Common myeloid progenitor, CD34-positive (primary cell): ENCODE results near the gene RHOD.

Source experiments
- CTCF ChIA-PET: fragments of 350-600 bp; sonication (Branson Sonifier 250); formaldehyde crosslinking; loops from one replicate; lab custom pipeline; 2021; ENCODE audit warnings: antibody characterized with exemption; lab: Charles Lee
- POLR2A ChIA-PET: fragments of 350-600 bp; sonication (Branson Sonifier 250); formaldehyde crosslinking; loops from one replicate; lab custom pipeline; 2021; ENCODE audit warnings: antibody characterized with exemption; lab: Charles Lee
- DNase-seq, 3 donors: peaks; one replicate each; pipeline versions ENCODE4 v3.0.0 to v3.0.0-alpha.2; 2013
- H3K27ac ChIP-seq, 2 experiments: 1 replicate in 1 of 2; 2 replicates in 1 of 2; pipeline ENCODE4 v1.7.0; 2013; ENCODE audit warnings: inconsistent platforms in 2 of 2, low read length in 2 of 2, mild to moderate bottlenecking in 2 of 2, low read depth in 1 of 2, moderate library complexity in 1 of 2; ENCODE audit not compliant: severe bottlenecking in 2 of 2, insufficient read depth in 1 of 2, poor library complexity in 1 of 2
- H3K27me3 ChIP-seq, 5 experiments: replicated peaks in 2 of 5; 1 replicate in 3 of 5; 2 replicates in 2 of 5; pipeline versions ENCODE4 v1.6.1 to v1.7.0; 2013; ENCODE audit warnings: low read length in 4 of 5, mild to moderate bottlenecking in 2 of 5, moderate library complexity in 2 of 5, inconsistent platforms in 1 of 5; ENCODE audit not compliant: insufficient read depth in 5 of 5, control insufficient read depth in 4 of 5
- H3K36me3 ChIP-seq, 4 experiments: 1 replicate in 2 of 4; 2 replicates in 2 of 4; pipeline versions ENCODE4 v1.6.1 to v1.7.0; 2013; ENCODE audit warnings: low read length in 3 of 4, control low read depth in 1 of 4, mild to moderate bottlenecking in 1 of 4; ENCODE audit not compliant: control insufficient read depth in 4 of 4, insufficient read depth in 4 of 4
- H3K4me1 ChIP-seq, 4 experiments: 1 replicate in 3 of 4; 2 replicates in 1 of 4; pipeline versions ENCODE4 v1.6.1 to v1.7.1; 2013; ENCODE audit warnings: low read length in 3 of 4, mild to moderate bottlenecking in 3 of 4, control low read depth in 1 of 4, inconsistent platforms in 1 of 4, moderate library complexity in 1 of 4; ENCODE audit not compliant: control insufficient read depth in 4 of 4, insufficient read depth in 4 of 4; ENCODE audit errors: control extremely low read depth in 1 of 4
- H3K4me3 ChIP-seq, 7 experiments: 1 replicate in 4 of 7; 2 replicates in 3 of 7; pipeline versions ENCODE4 v1.5.1 to v1.7.0; 2013; ENCODE audit warnings: mild to moderate bottlenecking in 7 of 7, low read length in 6 of 7, moderate library complexity in 6 of 7, inconsistent platforms in 2 of 7, low read depth in 2 of 7, control low read depth in 1 of 7; ENCODE audit not compliant: insufficient read depth in 4 of 7, control insufficient read depth in 1 of 7; ENCODE audit errors: extremely low read depth in 1 of 7
- H3K9me3 ChIP-seq, 5 experiments: 1 replicate in 4 of 5; 2 replicates in 1 of 5; pipeline versions ENCODE4 v1.6.1 to v1.7.1; 2013; ENCODE audit warnings: low read length in 4 of 5, mild to moderate bottlenecking in 2 of 5, inconsistent platforms in 1 of 5, low read depth in 1 of 5, moderate library complexity in 1 of 5; ENCODE audit not compliant: control insufficient read depth in 4 of 5, insufficient read depth in 2 of 5; ENCODE audit errors: control extremely low read depth in 1 of 5
- WGBS: methylation state at CpG from one replicate; pipeline ENCODE4 v1.1.5; 2013; ENCODE audit not compliant: insufficient coverage; 5-methylcytosine and 5-hydroxymethylcytosine counted together

RHOD gene

GRCh38 chr11:67024966-67025365 lies 31.7 kb upstream of the RHOD start:
- peak; percentile 14 to 65 (median 55) for DNase-seq
- ChIA-PET CTCF (interaction anchor here (1.3 to 2.5 kb wide), 3 partner anchors 13 to 32 kb away, joined by 4 to 6 read pairs (median 6); no protein-coding TSS in a partner anchor), POLR2A (no interaction called here)
- Histone ChIP-seq H3K27ac (no peak overlapping the region), H3K9me3 (no peaks in the 10 kb centered on the region), H3K36me3 (no peaks in the 10 kb centered on the region), H3K4me3 (no peak overlapping the region), H3K27me3 (peaks cover 4 to 97% (median 40%) of the 10 kb centered on the region in 5 experiments), H3K4me1 (peaks cover 0 to 28% (median 22%) of the 10 kb centered on the region in 4 experiments)
- WGBS: no CpG with 5 or more reads among the region's 1 CpG

- Histone ChIP-seq H3K9me3 (no peaks in the 10 kb centered on the region), H3K27me3 (peaks cover 6 to 97% (median 44%) of the 10 kb centered on the region in 5 experiments), H3K27ac (no peak overlapping the region), H3K4me1 (peaks cover 0 to 28% (median 22%) of the 10 kb centered on the region in 4 experiments), H3K36me3 (no peaks in the 10 kb centered on the region), H3K4me3 (no peak overlapping the region)
- CTCF ChIA-PET: interaction anchor here (1.0 to 2.5 kb wide), 4 partner anchors 12 to 32 kb away, joined by 3 to 6 read pairs (median 5); no protein-coding TSS in a partner anchor
- DNase-seq: no peak
- POLR2A ChIA-PET: no interaction called here
- 79% methylated on average over 2 of the region's 8 CpGs for WGBS
These were observed 30.9 kb upstream of the RHOD start for GRCh38 chr11:67025750-67026149.

GRCh38 chr11:67026941-67027340 lies 29.7 kb upstream of the RHOD start:
- CTCF ChIA-PET: interaction anchor here (1.0 to 1.4 kb wide), 4 partner anchors 14 to 50 kb away, joined by 3 to 4 read pairs (median 3); no protein-coding TSS in a partner anchor
- Histone ChIP-seq H3K27ac (no peak overlapping the region), H3K36me3 (no peaks in the 10 kb centered on the region), H3K9me3 (no peaks in the 10 kb centered on the region), H3K4me1 (peaks cover 0 to 28% (median 22%) of the 10 kb centered on the region in 4 experiments), H3K27me3 (peaks cover 6 to 97% (median 43%) of the 10 kb centered on the region in 5 experiments), H3K4me3 (no peak overlapping the region)
- no peak for DNase-seq
- WGBS: 97% methylated on average over 4 of the region's 5 CpGs
- POLR2A ChIA-PET: no interaction called here

- POLR2A ChIA-PET: no interaction called here
- Histone ChIP-seq H3K4me1 (peaks cover 0 to 27% (median 22%) of the 10 kb centered on the region in 4 experiments), H3K4me3 (no peak overlapping the region), H3K9me3 (no peaks in the 10 kb centered on the region), H3K36me3 (no peaks in the 10 kb centered on the region), H3K27me3 (peaks cover 5 to 96% (median 46%) of the 10 kb centered on the region in 5 experiments), H3K27ac (no peak overlapping the region)
- WGBS: 75% methylated on average over 12 of the region's 12 CpGs
- CTCF ChIA-PET: interaction anchor here (1.0 to 1.4 kb wide), 4 partner anchors 14 to 50 kb away, joined by 3 to 4 read pairs (median 3); no protein-coding TSS in a partner anchor
- no peak for DNase-seq
These were observed 29.1 kb upstream of the RHOD start for GRCh38 chr11:67027483-67027930.

- Histone ChIP-seq H3K36me3 (no peaks in the 10 kb centered on the region), H3K27me3 (peaks cover 2 to 94% (median 44%) of the 10 kb centered on the region in 5 experiments), H3K4me1 (peaks cover 0 to 23% (median 21%) of the 10 kb centered on the region in 4 experiments), H3K9me3 (no peaks in the 10 kb centered on the region), H3K4me3 (no peak overlapping the region), H3K27ac (no peak overlapping the region)
- WGBS: 85% methylated on average over 2 of the region's 6 CpGs
- DNase-seq: no peak
- ChIA-PET CTCF (interaction anchor here (1.0 to 1.4 kb wide), 3 partner anchors 13 to 27 kb away, joined by 3 to 4 read pairs (median 3); no protein-coding TSS in a partner anchor), POLR2A (no interaction called here)
These were observed 28.6 kb upstream of the RHOD start for GRCh38 chr11:67027943-67028542.

GRCh38 chr11:67029146-67029545 lies 27.5 kb upstream of the RHOD start:
- Histone ChIP-seq H3K9me3 (no peaks in the 10 kb centered on the region), H3K27ac (no peak overlapping the region), H3K4me3 (no peak overlapping the region), H3K4me1 (peaks cover 0 to 17% (median 12%) of the 10 kb centered on the region in 4 experiments), H3K36me3 (no peaks in the 10 kb centered on the region), H3K27me3 (peaks cover 2 to 96% (median 45%) of the 10 kb centered on the region in 5 experiments)
- WGBS: 80% methylated on average over 5 of the region's 6 CpGs
- ChIA-PET CTCF (interaction anchor here (1.0 kb wide), 1 partner anchor 31 kb away, joined by 4 read pairs; no protein-coding TSS in a partner anchor), POLR2A (no interaction called here)
- no peak for DNase-seq

- peaks cover 0 to 7% (median 0%) of the 10 kb centered on the region in 4 experiments for H3K4me1 ChIP-seq
- H3K36me3 ChIP-seq: no peaks in the 10 kb centered on the region
- no peaks in the 10 kb centered on the region for H3K9me3 ChIP-seq
- no peak overlapping the region for H3K4me3 ChIP-seq
- peaks cover 2 to 86% (median 43%) of the 10 kb centered on the region in 5 experiments for H3K27me3 ChIP-seq
- ChIA-PET POLR2A (no interaction called here), CTCF (no interaction called here)
- WGBS: 46% methylated on average over 8 of the region's 9 CpGs
- DNase-seq: no peak
- H3K27ac ChIP-seq: no peak overlapping the region
These were observed 25.7 kb upstream of the RHOD start for GRCh38 chr11:67030976-67031375.
